22Rv1 (cell line): ENCODE measurements around the gene SIN3B.
"Not testable (repeated sequence)": the region's sequence is repeated elsewhere in the genome, so short reads cannot be mapped to it uniquely, and the experiment has no call there.

Experiments
- H3K27ac ChIP-seq: fragments of 450-650 bp; 2 replicates; pipeline ENCODE4 v1.5.1; 2017
- CTCF ChIP-seq: fragments of 450-650 bp; IDR thresholded peaks from 2 replicates; pipeline ENCODE4 v1.5.1; 2017; ENCODE audit warnings: mild to moderate bottlenecking
- ZFX ChIP-seq: fragments of 450-650 bp; IDR thresholded peaks from 2 replicates; pipeline ENCODE4 v1.6.1; 2017; ENCODE audit warnings: antibody characterized with exemption, borderline replicate concordance

SIN3B gene

DNA sequence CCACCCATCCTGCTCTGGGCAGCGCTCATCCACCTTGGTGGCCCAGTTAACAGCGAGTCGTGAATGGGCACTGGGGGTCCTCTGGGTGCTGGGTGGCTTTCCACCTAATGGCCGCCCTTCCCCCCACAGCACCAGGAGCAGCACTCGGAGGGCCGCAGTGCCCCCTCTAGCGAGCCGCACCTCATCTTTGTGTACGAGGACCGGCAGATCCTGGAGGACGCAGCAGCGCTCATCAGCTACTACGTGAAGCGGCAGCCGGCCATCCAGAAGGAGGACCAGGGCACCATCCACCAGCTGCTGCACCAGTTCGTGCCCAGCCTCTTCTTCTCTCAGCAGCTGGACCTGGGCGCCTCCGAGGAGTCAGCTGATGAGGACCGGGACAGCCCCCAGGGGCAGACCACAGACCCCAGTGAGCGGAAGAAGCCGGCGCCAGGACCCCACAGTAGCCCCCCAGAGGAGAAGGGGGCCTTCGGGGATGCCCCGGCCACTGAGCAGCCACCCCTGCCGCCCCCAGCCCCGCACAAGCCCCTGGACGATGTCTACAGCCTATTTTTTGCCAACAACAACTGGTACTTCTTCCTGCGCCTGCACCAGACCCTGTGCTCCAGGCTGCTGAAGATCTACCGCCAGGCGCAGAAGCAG is 40.3 kb downstream of the SIN3B start:
- TF ChIP-seq ZFX (no peak), CTCF (no peak)
- H3K27ac ChIP-seq, result no peak overlapping the region

GRCh38 chr19:16871871-16872270 is 42.7 kb downstream of the SIN3B start:
- TF ChIP-seq CTCF, result no peak
- TF ChIP-seq ZFX, result no peak
- no peak overlapping the region for H3K27ac ChIP-seq

DNA sequence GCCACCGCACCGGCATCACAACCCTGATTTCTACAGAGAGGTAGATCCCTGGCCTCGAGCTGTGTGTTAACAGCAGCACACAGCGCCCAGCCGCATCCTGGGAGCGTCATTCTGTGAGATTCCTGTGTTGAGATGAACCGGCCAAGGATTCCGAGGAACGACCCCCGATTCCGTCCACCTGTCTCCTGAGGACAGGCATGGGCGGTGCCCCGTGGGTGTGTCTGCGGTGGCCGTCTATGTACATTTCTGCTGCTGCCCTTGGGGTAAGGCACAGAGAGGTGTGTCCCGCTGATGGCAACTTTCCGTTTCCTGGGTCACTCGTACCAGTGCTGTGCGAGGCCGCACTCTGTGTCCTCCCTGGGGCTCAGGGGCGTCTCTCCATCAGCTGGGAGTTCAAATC is 43.5 kb downstream of the SIN3B start:
- no peak overlapping the region for H3K27ac ChIP-seq
- TF ChIP-seq ZFX (no peak), CTCF (no peak)

GRCh38 chr19:16873594-16873993 is 44.4 kb downstream of the SIN3B start:
- TF ChIP-seq CTCF, result no peak
- TF ChIP-seq ZFX, result no peak
- H3K27ac ChIP-seq, result no peak overlapping the region

DNA sequence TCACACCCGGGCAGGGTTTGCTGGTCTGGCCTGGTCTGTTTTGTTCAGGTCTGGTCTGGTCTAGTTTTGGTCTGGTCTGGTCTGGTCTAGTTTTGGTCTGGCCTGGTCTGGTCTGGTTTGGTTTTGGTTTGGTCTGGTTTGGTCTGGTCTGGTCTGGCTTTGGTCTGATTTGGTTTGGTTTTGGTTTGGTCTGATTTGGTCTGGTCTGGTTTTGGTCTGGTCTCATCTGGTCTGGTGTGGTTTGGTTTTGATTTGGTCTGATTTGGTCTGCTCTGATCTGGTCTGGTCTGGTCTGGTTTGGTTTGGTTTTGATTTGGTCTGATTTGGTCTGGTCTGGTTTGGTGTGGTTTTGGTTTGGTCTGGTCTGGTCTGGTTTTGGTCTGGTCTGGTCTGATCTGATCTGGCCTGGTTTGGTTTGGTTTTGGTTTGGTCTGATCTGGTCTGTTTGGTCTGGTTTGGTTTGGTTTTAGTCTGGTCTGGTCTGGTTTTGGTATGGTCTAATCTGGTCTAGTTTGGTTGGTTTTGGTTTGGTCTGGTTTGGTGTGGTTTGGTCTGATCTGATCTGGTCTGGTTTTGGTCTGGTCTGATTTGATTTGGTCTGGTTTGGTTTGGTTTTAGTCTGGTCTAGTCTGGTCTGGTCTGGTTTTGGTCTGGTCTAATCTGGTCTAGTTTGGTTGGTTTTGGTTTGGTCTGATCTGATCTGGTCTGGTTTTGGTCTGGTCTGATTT is 45.2 kb downstream of the SIN3B start:
- peak overlapping the region; percentile 27; the same call in 1 of the 2 replicates for H3K27ac ChIP-seq

GRCh38 chr19:16874978-16875299 is 45.7 kb downstream of the SIN3B start:
- H3K27ac ChIP-seq, result not testable (repeated sequence)

More for the DNA sequence above, 45.2 kb downstream of the SIN3B start:
- TF ChIP-seq ZFX, result no peak
- no peak for TF ChIP-seq CTCF

DNA sequence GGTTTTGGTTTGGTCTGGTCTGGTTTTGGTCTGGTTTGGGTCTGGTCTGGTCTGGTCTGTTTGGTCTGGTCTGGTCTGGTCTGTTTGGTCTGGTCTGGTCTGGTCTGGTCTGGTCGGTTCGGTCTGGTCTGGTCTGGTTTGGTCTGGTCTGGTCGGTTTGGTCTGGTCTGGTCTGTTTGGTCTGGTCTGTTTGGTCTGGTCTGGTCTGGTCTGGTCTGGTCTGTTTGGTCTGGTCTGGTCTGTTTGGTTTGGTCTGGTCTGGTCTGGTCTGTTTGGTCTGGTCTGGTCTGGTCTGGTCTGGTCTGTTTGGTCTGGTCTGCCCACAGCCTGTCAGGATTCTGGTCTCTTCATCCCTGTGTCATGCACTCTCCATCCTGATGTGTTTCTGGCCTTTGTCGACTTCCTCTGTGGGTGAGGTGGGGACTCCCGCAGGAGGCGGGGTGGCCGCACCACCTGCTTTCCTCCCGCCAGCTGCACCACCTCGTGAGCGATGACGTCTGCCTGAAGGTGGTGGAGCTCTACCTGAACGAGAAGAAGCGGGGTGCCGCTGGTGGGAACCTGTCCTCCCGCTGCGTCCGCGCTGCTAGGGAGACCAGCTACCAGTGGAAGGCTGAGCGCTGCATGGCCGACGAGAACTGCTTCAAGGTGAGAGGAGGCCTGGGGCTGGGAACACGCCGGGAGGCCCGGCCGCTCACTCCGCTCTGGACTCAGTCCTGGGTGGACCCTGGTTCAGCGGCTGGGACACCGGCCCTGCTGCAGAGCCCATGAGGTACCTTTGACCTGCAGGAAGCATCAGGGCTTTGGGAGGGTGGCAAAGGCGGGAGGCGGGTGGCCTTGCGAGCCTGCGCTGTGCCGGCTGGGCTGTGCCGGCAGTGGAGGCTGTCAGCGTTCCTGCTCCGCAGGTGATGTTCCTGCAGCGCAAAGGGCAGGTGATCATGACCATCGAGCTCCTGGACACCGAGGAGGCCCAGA is 46.7 kb downstream of the SIN3B start:
- no peak overlapping the region for H3K27ac ChIP-seq
- TF ChIP-seq CTCF, result no peak
- TF ChIP-seq ZFX, result no peak
